HG03469 (cell line): ENCODE data around the gene FALEC.

ENCODE experiments used
- ATAC-seq: cut with Tn5 transposase; IDR thresholded peaks from one replicate; pipeline ENCODE4 v1.9.1; 2021; ENCODE audit warnings: mild to moderate bottlenecking, moderate library complexity, moderate number of reproducible peaks; ENCODE audit not compliant: unreplicated experiment

FALEC gene

GRCh38 chr1:150544204-150544603 is 28.7 kb downstream of the FALEC start:
- ATAC-seq: no peak

GRCh38 chr1:150545486-150546032 is 30.0 kb downstream of the FALEC start:
- ATAC-seq: no peak

- no peak for ATAC-seq
Observed at GRCh38 chr1:150546294-150546937, 30.9 kb downstream of the FALEC start.

- ATAC-seq: no peak
Observed at GRCh38 chr1:150548324-150548631, 32.7 kb downstream of the FALEC start.

GRCh38 chr1:150548632-150549495 is 33.3 kb downstream of the FALEC start, which contains the start of gene ADAMTSL4:
TSS of gene ADAMTSL4 (plus strand) at chr1:150549408. CDS start at chr1:150552289, 2,881 bp downstream.
- no peak for ATAC-seq

GRCh38 chr1:150549496-150550221 is 34.1 kb downstream of the FALEC start:
- ATAC-seq: no peak

- no peak for ATAC-seq
Observed at GRCh38 chr1:150550222-150551050, 34.9 kb downstream of the FALEC start.

- ATAC-seq: no peak
Observed at GRCh38 chr1:150551051-150551783, 35.7 kb downstream of the FALEC start.

GRCh38 chr1:150551784-150552127 is 36.2 kb downstream of the FALEC start:
- ATAC-seq: no peak

GRCh38 chr1:150552128-150552910 is 36.8 kb downstream of the FALEC start:
- no peak for ATAC-seq

- ATAC-seq: no peak
Observed at GRCh38 chr1:150552911-150553289, 37.3 kb downstream of the FALEC start.

- ATAC-seq: no peak
Observed at GRCh38 chr1:150553392-150554085, 38.0 kb downstream of the FALEC start.

GRCh38 chr1:150554086-150554452 is 38.5 kb downstream of the FALEC start:
- no peak for ATAC-seq

GRCh38 chr1:150555198-150555970 is 39.8 kb downstream of the FALEC start:
- no peak for ATAC-seq

GRCh38 chr1:150555971-150556865 is 40.7 kb downstream of the FALEC start:
- ATAC-seq: no peak

- ATAC-seq: no peak
Observed at GRCh38 chr1:150557065-150557600, 41.6 kb downstream of the FALEC start.

- no peak for ATAC-seq
Observed at GRCh38 chr1:150557813-150558212, 42.3 kb downstream of the FALEC start.
